Activated CD8-positive, alpha-beta memory T cell treated with anti-CD3 and anti-CD28 coated beads, Interleukin-2, amount 50 U/mL, for 24 hours (primary cell): ENCODE results near the gene MCM3AP.

ENCODE experiments used
- DNase-seq: peaks from one replicate; pipeline ENCODE4 v3.0.0-alpha.2; 2020; ENCODE audit errors: extremely low read depth

Gene MCM3AP

GRCh38 chr21:46285206-46285661 lies at the start of gene MCM3AP:
MCM3AP (minus strand) TSS chr21:46285611; CDS start chr21:46285286, 325 bp downstream.
- no peak for DNase-seq

GRCh38 chr21:46334351-46335140 lies 49.1 kb upstream of the MCM3AP start:
- DNase-seq = no peak

- no peak for DNase-seq
Observed at GRCh38 chr21:46329796-46330195, 44.4 kb upstream of the MCM3AP start.

- no peak for DNase-seq
Observed at GRCh38 chr21:46328151-46328550, 42.7 kb upstream of the MCM3AP start.

- no peak for DNase-seq
Observed at GRCh38 chr21:46327711-46328110, 42.3 kb upstream of the MCM3AP start.

GRCh38 chr21:46326110-46326703 lies 40.8 kb upstream of the MCM3AP start:
- no peak for DNase-seq

- DNase-seq = no peak
Observed at GRCh38 chr21:46325073-46325912, 39.9 kb upstream of the MCM3AP start.

- peak; percentile 56 for DNase-seq
Observed at GRCh38 chr21:46324390-46325072, 39.1 kb upstream of the MCM3AP start.

GRCh38 chr21:46323710-46324389 lies 38.4 kb upstream of the MCM3AP start, which contains the start of the genes C21orf58 and PCNT:
C21orf58 (minus strand) TSS chr21:46323870; CDS start chr21:46322738, 1,132 bp downstream.
PCNT (plus strand) TSS chr21:46324156; CDS start chr21:46324229, 73 bp downstream.
- peak; percentile 91 for DNase-seq

GRCh38 chr21:46323227-46323709 lies 37.9 kb upstream of the MCM3AP start:
- no peak for DNase-seq

- no peak for DNase-seq
Observed at GRCh38 chr21:46322351-46323226, 37.2 kb upstream of the MCM3AP start.

- no peak for DNase-seq
Observed at GRCh38 chr21:46320331-46320801, 35.0 kb upstream of the MCM3AP start.

- no peak for DNase-seq
Observed at GRCh38 chr21:46319186-46319585, 33.8 kb upstream of the MCM3AP start.

GRCh38 chr21:46318464-46318845 lies 33.0 kb upstream of the MCM3AP start:
- no peak for DNase-seq

- DNase-seq = no peak
Observed at GRCh38 chr21:46317710-46318463, 32.5 kb upstream of the MCM3AP start.

- no peak for DNase-seq
Observed at GRCh38 chr21:46316708-46317324, 31.4 kb upstream of the MCM3AP start.

GRCh38 chr21:46314441-46315020 lies 29.1 kb upstream of the MCM3AP start:
- no peak for DNase-seq

- DNase-seq = no peak
Observed at GRCh38 chr21:46312949-46313348, 27.5 kb upstream of the MCM3AP start.
